MM.1S (cell line): ENCODE results near the gene LUC7L.

ENCODE experiments used
- EZH2phosphoT487 ChIP-seq: fragments of 300-600 bp; sonication (generic); IDR thresholded peaks from 2 replicates; pipeline ENCODE4 v1.6.1; 2018; ENCODE audit warnings: antibody characterized with exemption, low read length
- TF ChIP-seq, protein P1 (sequence below): fragments of 300-600 bp; sonication (generic); IDR thresholded peaks from 2 replicates; pipeline ENCODE4 v1.5.1; 2016; ENCODE audit warnings: antibody characterized with exemption, low read length, mixed read lengths

DNA sequence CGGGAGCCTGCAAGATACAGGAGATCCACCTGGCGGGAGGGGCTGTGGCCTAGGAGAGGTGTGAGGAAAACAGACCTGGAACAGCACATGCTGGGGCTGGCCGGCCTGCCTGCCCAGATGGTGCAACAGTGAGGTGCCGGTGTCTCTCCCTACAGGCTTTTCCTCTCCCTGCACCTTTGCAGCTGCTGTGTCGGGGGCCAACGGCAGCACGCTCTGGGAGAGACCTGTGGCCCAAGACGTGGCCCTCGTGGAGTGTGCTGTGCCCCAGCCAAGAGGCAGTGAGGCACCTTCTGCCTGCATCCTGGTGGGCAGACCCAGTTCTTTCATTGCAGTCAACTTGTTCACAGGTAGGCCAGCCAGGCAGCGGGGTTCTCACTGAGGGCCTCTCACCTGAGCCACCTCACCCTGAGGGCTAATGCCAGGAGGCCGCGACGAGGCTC lies 30.6 kb upstream of the LUC7L start:
- TF ChIP-seq, protein P1, sequence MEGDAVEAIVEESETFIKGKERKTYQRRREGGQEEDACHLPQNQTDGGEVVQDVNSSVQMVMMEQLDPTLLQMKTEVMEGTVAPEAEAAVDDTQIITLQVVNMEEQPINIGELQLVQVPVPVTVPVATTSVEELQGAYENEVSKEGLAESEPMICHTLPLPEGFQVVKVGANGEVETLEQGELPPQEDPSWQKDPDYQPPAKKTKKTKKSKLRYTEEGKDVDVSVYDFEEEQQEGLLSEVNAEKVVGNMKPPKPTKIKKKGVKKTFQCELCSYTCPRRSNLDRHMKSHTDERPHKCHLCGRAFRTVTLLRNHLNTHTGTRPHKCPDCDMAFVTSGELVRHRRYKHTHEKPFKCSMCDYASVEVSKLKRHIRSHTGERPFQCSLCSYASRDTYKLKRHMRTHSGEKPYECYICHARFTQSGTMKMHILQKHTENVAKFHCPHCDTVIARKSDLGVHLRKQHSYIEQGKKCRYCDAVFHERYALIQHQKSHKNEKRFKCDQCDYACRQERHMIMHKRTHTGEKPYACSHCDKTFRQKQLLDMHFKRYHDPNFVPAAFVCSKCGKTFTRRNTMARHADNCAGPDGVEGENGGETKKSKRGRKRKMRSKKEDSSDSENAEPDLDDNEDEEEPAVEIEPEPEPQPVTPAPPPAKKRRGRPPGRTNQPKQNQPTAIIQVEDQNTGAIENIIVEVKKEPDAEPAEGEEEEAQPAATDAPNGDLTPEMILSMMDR: no peak
- no peak for TF ChIP-seq EZH2phosphoT487
